H9 (cell line): ENCODE measurements around the gene CAPN8. TPM values are rescaled to one million over a fixed set of nuclear protein-coding genes. Genes with fewer than 3 reads are reported as not detected.

Experiments used
- DNase-seq: peaks from one replicate; pipeline ENCODE4 v3.0.0-alpha.2; 2017
- H2AFZ ChIP-seq: one replicate; pipeline ENCODE4 v1.6.1; 2013; ENCODE audit warnings: mild to moderate bottlenecking, low read length, control low read depth, moderate library complexity
- H2AK5ac ChIP-seq: 2 replicates; pipeline ENCODE4 v1.6.1; 2013; ENCODE audit warnings: low read length, control low read depth, mixed read lengths; ENCODE audit not compliant: insufficient read length
- H2BK120ac ChIP-seq: one replicate; pipeline ENCODE4 v1.6.1; 2013; ENCODE audit warnings: low read depth, mild to moderate bottlenecking, low read length, control low read depth, inconsistent platforms; ENCODE audit not compliant: poor library complexity, severe bottlenecking
- H2BK12ac ChIP-seq: 2 replicates; pipeline ENCODE4 v1.6.1; 2013; ENCODE audit warnings: low read length, control low read depth, mixed read lengths, low read depth; ENCODE audit not compliant: insufficient read length
- H2BK15ac ChIP-seq: 2 replicates; pipeline ENCODE4 v1.6.1; 2013; ENCODE audit warnings: low read depth, low read length, control low read depth
- H2BK20ac ChIP-seq: one replicate; pipeline ENCODE4 v1.6.1; 2013; ENCODE audit warnings: low read depth, mild to moderate bottlenecking, low read length, control low read depth, inconsistent platforms; ENCODE audit not compliant: poor library complexity, severe bottlenecking
- H2BK5ac ChIP-seq: 2 replicates; pipeline ENCODE4 v1.6.1; 2013; ENCODE audit warnings: low read length, control low read depth, mixed read lengths; ENCODE audit not compliant: insufficient read length
- H3K14ac ChIP-seq: 2 replicates; pipeline ENCODE4 v1.6.1; 2013; ENCODE audit warnings: low read length, control low read depth; ENCODE audit not compliant: insufficient read depth
- H3K18ac ChIP-seq: 2 replicates; pipeline ENCODE4 v1.6.1; 2013; ENCODE audit warnings: low read depth, mild to moderate bottlenecking, mixed read lengths, low read length, control low read depth; ENCODE audit not compliant: insufficient read length
- H3K23ac ChIP-seq: 2 replicates; pipeline ENCODE4 v1.6.1; 2013; ENCODE audit warnings: low read length, control low read depth, mixed read lengths, low read depth; ENCODE audit not compliant: insufficient read length
- H3K23me2 ChIP-seq: 2 replicates; pipeline ENCODE4 v1.6.1; 2013; ENCODE audit warnings: low read depth, mild to moderate bottlenecking, mixed read lengths, low read length, control low read depth; ENCODE audit not compliant: insufficient read length, poor library complexity, severe bottlenecking
- H3K27ac ChIP-seq: 2 replicates; pipeline ENCODE4 v1.5.1; 2013; ENCODE audit warnings: low read length, control low read depth, mixed read lengths, low read depth; ENCODE audit not compliant: insufficient read length
- H3K27me3 ChIP-seq: 2 replicates; pipeline ENCODE4 v1.6.1; 2013; ENCODE audit warnings: low read length, control low read depth, inconsistent platforms; ENCODE audit not compliant: insufficient read depth
- H3K4ac ChIP-seq: 2 replicates; pipeline ENCODE4 v1.6.1; 2013; ENCODE audit warnings: low read depth, mild to moderate bottlenecking, control low read depth, inconsistent platforms, low read length, moderate library complexity
- H3K4me1 ChIP-seq: 2 replicates; pipeline ENCODE4 v1.6.1; 2013; ENCODE audit warnings: low read length, control low read depth, inconsistent platforms; ENCODE audit not compliant: insufficient read depth
- H3K4me2 ChIP-seq: 2 replicates; pipeline ENCODE4 v1.6.1; 2013; ENCODE audit warnings: low read length, control low read depth, mixed read lengths; ENCODE audit not compliant: insufficient read length, insufficient read depth
- H3K56ac ChIP-seq: 2 replicates; pipeline ENCODE4 v1.6.1; 2013; ENCODE audit warnings: low read depth, mild to moderate bottlenecking, mixed read lengths, low read length, control low read depth; ENCODE audit not compliant: insufficient read length
- H3K79me1 ChIP-seq: 2 replicates; pipeline ENCODE4 v1.6.1; 2013; ENCODE audit warnings: low read depth, mild to moderate bottlenecking, moderate library complexity, low read length, control low read depth, inconsistent platforms; ENCODE audit not compliant: insufficient read depth, poor library complexity, severe bottlenecking
- H3K79me2 ChIP-seq: 2 replicates; pipeline ENCODE4 v1.6.1; 2013; ENCODE audit warnings: low read length, control low read depth, inconsistent platforms; ENCODE audit not compliant: insufficient read depth
- H3K9ac ChIP-seq: 2 replicates; pipeline ENCODE4 v1.6.1; 2013; ENCODE audit warnings: low read length, control low read depth, mixed read lengths; ENCODE audit not compliant: insufficient read length; ENCODE audit errors: extremely low read depth
- H3K9me3 ChIP-seq: one replicate; pipeline ENCODE4 v1.6.1; 2013; ENCODE audit warnings: low read depth, low read length, inconsistent platforms; ENCODE audit not compliant: control insufficient read depth
- H3T11ph ChIP-seq: one replicate; pipeline ENCODE4 v1.6.1; 2013; ENCODE audit warnings: mild to moderate bottlenecking, low read length, control low read depth, inconsistent platforms
- H4K20me1 ChIP-seq: one replicate; pipeline ENCODE4 v1.6.1; 2013; ENCODE audit not compliant: control insufficient read depth, insufficient read length, insufficient read depth
- H4K5ac ChIP-seq: 2 replicates; pipeline ENCODE4 v1.6.1; 2013; ENCODE audit warnings: low read depth, mild to moderate bottlenecking, mixed read lengths, low read length, control low read depth; ENCODE audit not compliant: insufficient read length
- H4K8ac ChIP-seq: replicated peaks from 2 replicates; pipeline ENCODE4 v1.6.1; 2013; ENCODE audit warnings: low read length, control low read depth, mixed read lengths, low read depth; ENCODE audit not compliant: insufficient read length
- H4K91ac ChIP-seq: 2 replicates; pipeline ENCODE4 v1.6.1; 2013; ENCODE audit warnings: low read depth, mild to moderate bottlenecking, moderate library complexity, mixed read lengths, low read length, control low read depth; ENCODE audit not compliant: insufficient read length
- H3K27ac Mint-ChIP-seq, 3 experiments: 2 replicates in 2 of 3; 3 replicates in 1 of 3; pipeline ENCODE4 v1.8.0; 2020 to 2021; ENCODE audit warnings: mixed read lengths in 3 of 3, mild to moderate bottlenecking in 1 of 3, moderate library complexity in 1 of 3
- H3K27me3 Mint-ChIP-seq: 2 replicates; pipeline ENCODE4 v1.8.0; 2021; ENCODE audit warnings: low read depth, mild to moderate bottlenecking, moderate library complexity, mixed read lengths
- H3K36me3 Mint-ChIP-seq, 3 experiments: 2 replicates in 2 of 3; 3 replicates in 1 of 3; pipeline ENCODE4 v1.8.0; 2020 to 2021; ENCODE audit warnings: low read depth in 3 of 3, mixed read lengths in 3 of 3; ENCODE audit not compliant: insufficient read depth in 1 of 3
- H3K4me1 Mint-ChIP-seq, 2 experiments: 2 replicates each; pipeline ENCODE4 v1.8.0; 2020; ENCODE audit warnings: mixed read lengths in 2 of 2
- H3K4me3 Mint-ChIP-seq, 2 experiments: 2 replicates in 1 of 2; 3 replicates in 1 of 2; pipeline ENCODE4 v1.8.0; 2020 to 2021; ENCODE audit warnings: mild to moderate bottlenecking in 2 of 2, mixed read lengths in 2 of 2, moderate library complexity in 1 of 2
- H3K9me3 Mint-ChIP-seq, 2 experiments: 2 replicates in 1 of 2; 3 replicates in 1 of 2; pipeline ENCODE4 v1.8.0; 2020; ENCODE audit warnings: mild to moderate bottlenecking in 2 of 2, mixed read lengths in 2 of 2, moderate library complexity in 1 of 2
- CTCF ChIP-seq: fragments of 200-600 bp; sonication (generic); conservative IDR thresholded peaks from 3 replicates; pipeline ENCODE4 v1.8.0; 2021; ENCODE audit warnings: antibody characterized with exemption, mild to moderate bottlenecking
- WGBS: extraction: QIAGEN DNeasy Blood & Tissue Kit; methylation state at CpG from one replicate; pipeline ENCODE4 v1.1.7; 2013; ENCODE audit warnings: missing lambda C conversion rate, low lambda C conversion rate, mixed read lengths; ENCODE audit not compliant: insufficient read length; ENCODE audit errors: extremely low coverage; 5-methylcytosine and 5-hydroxymethylcytosine counted together
- total RNA-seq: library from RNA; stranded (reverse); gene quantifications from 2 replicates; pipeline ENCODE4 v1.2.1, GENCODE V29; 2021

CAPN8 gene
- total RNA-seq, 1 experiment from 2014 or later = not detected

GRCh38 chr1:223631473-223631872 is 34.0 kb downstream of the CAPN8 start:
- no peak overlapping the region for H2AFZ ChIP-seq
- no CpG with 5 or more reads among the region's 2 CpGs for WGBS

More at GRCh38 chr1:223631473-223631872, 34.0 kb downstream of the CAPN8 start:
- Mint-ChIP-seq H3K4me1 (no peaks in the 10 kb centered on the region; a peak in 1 of 4 replicates), H3K27ac (no peak overlapping the region), H3K36me3 (no peaks in the 10 kb centered on the region), H3K4me3 (no peak overlapping the region), H3K9me3 (peaks cover 0 to 4% of the 10 kb centered on the region in 2 experiments; a peak in 1 of 5 replicates), H3K27me3 (peaks cover 5% of the 10 kb centered on the region)
- Histone ChIP-seq H3K4me1 (no peaks in the 10 kb centered on the region; the same call in 1 of the 2 replicates), H3K23ac (no peak overlapping the region), H3K79me1 (no peaks in the 10 kb centered on the region), H3K4me2 (no peak overlapping the region), H3K4ac (no peak overlapping the region), H3K18ac (no peak overlapping the region), H2BK5ac (no peak overlapping the region), H2BK15ac (no peak overlapping the region), H3K79me2 (no peaks in the 10 kb centered on the region), H4K20me1 (no peaks in the 10 kb centered on the region), H3K23me2 (no peaks in the 10 kb centered on the region), H4K5ac (no peak overlapping the region), H3K9ac (no peak overlapping the region), H4K91ac (no peak overlapping the region), H4K8ac (no peak overlapping the region), H2AK5ac (no peak overlapping the region), H3K14ac (no peak overlapping the region; the same call in 1 of the 2 replicates), H2BK12ac (no peak overlapping the region), H3K9me3 (no peaks in the 10 kb centered on the region), H2BK20ac (no peak overlapping the region), H2BK120ac (no peak overlapping the region), H3K27ac (no peak overlapping the region), H3K27me3 (no peaks in the 10 kb centered on the region), H3K56ac (no peak overlapping the region), H3T11ph (no peak overlapping the region)
- no peak for DNase-seq
- TF ChIP-seq CTCF = no peak
